Right lobe of liver (tissue), 4 donors: ENCODE data around the gene BCCIP.

Experiments used
- POLR2A ChIP-seq: fragments of 450-650 bp; IDR thresholded peaks from one replicate; pipeline ENCODE4 v1.6.1; 2017; ENCODE audit warnings: antibody characterized with exemption, mild to moderate bottlenecking
- TF ChIP-seq, protein P1 (sequence below), 4 donors: fragments of 200-600 bp in 3 of 4; fragments of 450-650 bp in 1 of 4; IDR thresholded peaks; one replicate each; pipeline versions ENCODE4 v1.5.1 to v1.8.0; 2016 to 2022; ENCODE audit warnings: antibody characterized with exemption in 4 of 4, mild to moderate bottlenecking in 2 of 4
- donor health status: DM: no; HTN: no; CAD: no.
- donor health status: DM: no; HTN: no; CAD: no.
- donor health status: DM: no; HTN: yes; CAD: no.

DNA sequence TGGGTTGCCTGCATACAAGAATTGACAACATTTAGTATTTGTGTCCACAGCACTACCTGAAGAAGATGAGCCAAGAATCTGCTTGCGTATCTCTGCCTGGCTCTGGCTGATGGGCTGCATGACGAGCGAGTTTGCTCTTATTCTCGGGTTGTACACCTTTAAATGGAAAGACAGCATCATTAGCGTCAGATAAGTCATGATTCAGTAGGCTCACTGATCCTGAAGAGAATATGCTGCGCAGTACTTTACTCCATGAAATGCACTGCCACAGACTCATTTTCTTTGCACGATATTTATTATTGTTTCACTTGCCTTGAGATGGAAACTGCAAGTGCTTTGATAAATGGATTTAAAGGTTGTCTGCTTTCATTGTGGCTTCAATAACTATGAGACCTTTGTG is 29.1 kb downstream of the BCCIP start:
- no peak for TF ChIP-seq POLR2A
- TF ChIP-seq, protein P1, sequence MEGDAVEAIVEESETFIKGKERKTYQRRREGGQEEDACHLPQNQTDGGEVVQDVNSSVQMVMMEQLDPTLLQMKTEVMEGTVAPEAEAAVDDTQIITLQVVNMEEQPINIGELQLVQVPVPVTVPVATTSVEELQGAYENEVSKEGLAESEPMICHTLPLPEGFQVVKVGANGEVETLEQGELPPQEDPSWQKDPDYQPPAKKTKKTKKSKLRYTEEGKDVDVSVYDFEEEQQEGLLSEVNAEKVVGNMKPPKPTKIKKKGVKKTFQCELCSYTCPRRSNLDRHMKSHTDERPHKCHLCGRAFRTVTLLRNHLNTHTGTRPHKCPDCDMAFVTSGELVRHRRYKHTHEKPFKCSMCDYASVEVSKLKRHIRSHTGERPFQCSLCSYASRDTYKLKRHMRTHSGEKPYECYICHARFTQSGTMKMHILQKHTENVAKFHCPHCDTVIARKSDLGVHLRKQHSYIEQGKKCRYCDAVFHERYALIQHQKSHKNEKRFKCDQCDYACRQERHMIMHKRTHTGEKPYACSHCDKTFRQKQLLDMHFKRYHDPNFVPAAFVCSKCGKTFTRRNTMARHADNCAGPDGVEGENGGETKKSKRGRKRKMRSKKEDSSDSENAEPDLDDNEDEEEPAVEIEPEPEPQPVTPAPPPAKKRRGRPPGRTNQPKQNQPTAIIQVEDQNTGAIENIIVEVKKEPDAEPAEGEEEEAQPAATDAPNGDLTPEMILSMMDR (IDR thresholded peaks at IDR 0.05): no peak
